Panc1 (cell line): ENCODE measurements around the gene RNF19B. TPM values are rescaled to one million over a fixed set of nuclear protein-coding genes. Genes with fewer than 3 reads are reported as not detected.

Experiments
- ATAC-seq: fragments of 200-7000 bp; cut with Tn5 transposase; 2 replicates; pipeline ENCODE4 v1.9.1; 2020; ENCODE audit warnings: mild to moderate bottlenecking, moderate library complexity
- BruUV-seq: library from RNA; stranded (reverse); fragments of 400-500 nt; replicated peaks from 2 replicates; lab custom pipeline; 2021; lab: Mats Ljungman, UMichigan
- CTCF ChIA-PET: fragments of 300-600 bp; sonication (Branson Sonifier 250); formaldehyde crosslinking; loops from one replicate; lab custom pipeline; 2022; ENCODE audit warnings: antibody characterized with exemption; lab: Charles Lee
- POLR2A ChIA-PET: fragments of 300-600 bp; sonication (Branson Sonifier 250); formaldehyde crosslinking; loops from one replicate; lab custom pipeline; 2022; ENCODE audit warnings: antibody characterized with exemption; lab: Charles Lee
- DNase-seq: peaks from one replicate; pipeline ENCODE4 v3.0.0-alpha.2; 2010; ENCODE audit warnings: low read depth, low spot score
- H3K27ac ChIP-seq: 2 replicates; pipeline ENCODE4 v1.5.1; 2011; ENCODE audit warnings: mild to moderate bottlenecking, low read length, inconsistent platforms
- H3K27me3 ChIP-seq: fragments of 200-500 bp; sonication (Bioruptor generic); 2 replicates; pipeline ENCODE4 v1.6.0; 2014; ENCODE audit warnings: low read length, inconsistent platforms; ENCODE audit not compliant: control insufficient read depth, insufficient read depth
- H3K36me3 ChIP-seq: fragments of 200-500 bp; sonication (Bioruptor generic); 2 replicates; pipeline ENCODE4 v1.5.1; 2014; ENCODE audit warnings: inconsistent platforms, mild to moderate bottlenecking, low read length, moderate library complexity; ENCODE audit not compliant: control insufficient read depth, insufficient read depth
- H3K4me1 ChIP-seq: 2 replicates; pipeline ENCODE4 v1.5.1; 2011; ENCODE audit warnings: inconsistent platforms, mild to moderate bottlenecking, low read length, moderate library complexity; ENCODE audit not compliant: control insufficient read depth, insufficient read depth
- H3K4me3 ChIP-seq, 2 experiments: 2 replicates each; pipeline ENCODE4 v1.5.1; 2011 to 2012; ENCODE audit warnings: low read depth in 2 of 2, low read length in 2 of 2, mild to moderate bottlenecking in 2 of 2, inconsistent platforms in 1 of 2, moderate library complexity in 1 of 2
- H3K9me3 ChIP-seq: fragments of 200-500 bp; sonication (Bioruptor generic); 2 replicates; pipeline ENCODE4 v1.5.1; 2014; ENCODE audit warnings: low read depth, mild to moderate bottlenecking, inconsistent platforms, low read length, moderate library complexity; ENCODE audit not compliant: control insufficient read depth, insufficient read depth
- POLR2AphosphoS5 ChIP-seq: IDR thresholded peaks from 2 replicates; pipeline ENCODE4 v1.6.1; 2012; ENCODE audit warnings: mild to moderate bottlenecking, low read depth, low read length, moderate library complexity
- SIN3A ChIP-seq: IDR thresholded peaks from 2 replicates; pipeline ENCODE4 v1.6.1; 2012; ENCODE audit warnings: low read depth, mild to moderate bottlenecking, low read length, moderate library complexity, borderline replicate concordance; ENCODE audit not compliant: insufficient read depth
- TCF7L2 ChIP-seq: IDR thresholded peaks from 2 replicates; pipeline ENCODE4 v1.6.1; 2011; ENCODE audit warnings: mild to moderate bottlenecking, low read depth, low read length, inconsistent platforms
- in situ Hi-C: cut with HindIII; loops from 2 replicates; pipeline ENCODE4 v1.10.0; 2016; ENCODE audit warnings: low sequenced_read_pairs, low pct_unique_long_range_greater_than_20kb
- intact Hi-C: fragments of 100-400 bp; cut with micrococcal nuclease; formaldehyde crosslinking; loops from one replicate; pipeline ENCODE4 v1.10.0; 2022; ENCODE audit not compliant: unreplicated experiment
- total RNA-seq: library from RNA; stranded (reverse); gene quantifications from one replicate; pipeline ENCODE4 v1.2.1, GENCODE V29; 2021; ENCODE audit not compliant: unreplicated experiment
- TF ChIP-seq, protein P1 (sequence below): fragments of 450-650 bp; IDR thresholded peaks from 2 replicates; pipeline ENCODE4 v1.5.1; 2017; ENCODE audit warnings: mild to moderate bottlenecking
- TF ChIP-seq, protein P2 (sequence below), 2 experiments: IDR thresholded peaks; 2 replicates each; pipeline ENCODE4 v1.6.1; 2011 to 2012; ENCODE audit warnings: low read depth in 2 of 2, control low read depth in 1 of 2, low read length in 1 of 2, mild to moderate bottlenecking in 1 of 2, moderate library complexity in 1 of 2; ENCODE audit not compliant: insufficient read depth in 1 of 2

The RNF19B gene
- total RNA-seq, 1 experiment from 2014 or later: 29.1 TPM

DNA sequence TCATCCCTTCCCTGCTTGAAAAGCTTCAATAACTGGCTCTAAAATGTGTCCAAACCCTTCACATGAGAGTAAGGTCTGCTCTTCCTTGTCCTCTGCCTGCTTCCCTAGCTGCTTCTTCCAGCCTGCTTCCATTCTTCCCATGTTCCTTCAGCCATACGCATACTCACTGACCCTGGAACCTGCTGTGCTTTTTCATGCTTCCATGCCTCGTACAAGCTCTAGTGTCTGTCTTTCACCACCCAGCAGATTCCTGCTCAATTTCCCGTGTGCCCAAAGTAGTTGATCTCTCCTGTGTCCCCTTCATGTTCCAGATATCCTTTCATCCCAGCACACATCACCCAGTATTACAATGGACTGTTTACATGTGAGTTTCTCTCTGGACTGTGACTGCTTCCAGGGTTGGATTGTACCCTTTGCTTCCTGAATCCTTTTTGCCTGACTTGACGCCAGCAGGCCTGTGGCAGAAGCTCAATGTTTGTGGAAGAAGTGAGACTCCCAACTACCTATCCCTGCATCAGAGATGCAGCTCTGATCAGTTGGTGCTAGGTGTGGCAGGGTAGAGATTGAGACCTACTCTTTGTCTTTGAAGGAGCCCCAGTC is 35.9 kb upstream of the RNF19B start:
- Histone ChIP-seq H3K4me1 (peaks cover 6% of the 10 kb centered on the region), H3K27me3 (no peaks in the 10 kb centered on the region), H3K27ac (no peak overlapping the region), H3K9me3 (no peaks in the 10 kb centered on the region), H3K4me3 (no peak overlapping the region), H3K36me3 (no peaks in the 10 kb centered on the region)
- in situ Hi-C loops (no loop called here), intact Hi-C loops (no loop called here)
- no peak for TF ChIP-seq POLR2AphosphoS5
- TF ChIP-seq, protein P1, sequence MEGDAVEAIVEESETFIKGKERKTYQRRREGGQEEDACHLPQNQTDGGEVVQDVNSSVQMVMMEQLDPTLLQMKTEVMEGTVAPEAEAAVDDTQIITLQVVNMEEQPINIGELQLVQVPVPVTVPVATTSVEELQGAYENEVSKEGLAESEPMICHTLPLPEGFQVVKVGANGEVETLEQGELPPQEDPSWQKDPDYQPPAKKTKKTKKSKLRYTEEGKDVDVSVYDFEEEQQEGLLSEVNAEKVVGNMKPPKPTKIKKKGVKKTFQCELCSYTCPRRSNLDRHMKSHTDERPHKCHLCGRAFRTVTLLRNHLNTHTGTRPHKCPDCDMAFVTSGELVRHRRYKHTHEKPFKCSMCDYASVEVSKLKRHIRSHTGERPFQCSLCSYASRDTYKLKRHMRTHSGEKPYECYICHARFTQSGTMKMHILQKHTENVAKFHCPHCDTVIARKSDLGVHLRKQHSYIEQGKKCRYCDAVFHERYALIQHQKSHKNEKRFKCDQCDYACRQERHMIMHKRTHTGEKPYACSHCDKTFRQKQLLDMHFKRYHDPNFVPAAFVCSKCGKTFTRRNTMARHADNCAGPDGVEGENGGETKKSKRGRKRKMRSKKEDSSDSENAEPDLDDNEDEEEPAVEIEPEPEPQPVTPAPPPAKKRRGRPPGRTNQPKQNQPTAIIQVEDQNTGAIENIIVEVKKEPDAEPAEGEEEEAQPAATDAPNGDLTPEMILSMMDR: no peak
- no peak for TF ChIP-seq SIN3A
- TF ChIP-seq, protein P2, sequence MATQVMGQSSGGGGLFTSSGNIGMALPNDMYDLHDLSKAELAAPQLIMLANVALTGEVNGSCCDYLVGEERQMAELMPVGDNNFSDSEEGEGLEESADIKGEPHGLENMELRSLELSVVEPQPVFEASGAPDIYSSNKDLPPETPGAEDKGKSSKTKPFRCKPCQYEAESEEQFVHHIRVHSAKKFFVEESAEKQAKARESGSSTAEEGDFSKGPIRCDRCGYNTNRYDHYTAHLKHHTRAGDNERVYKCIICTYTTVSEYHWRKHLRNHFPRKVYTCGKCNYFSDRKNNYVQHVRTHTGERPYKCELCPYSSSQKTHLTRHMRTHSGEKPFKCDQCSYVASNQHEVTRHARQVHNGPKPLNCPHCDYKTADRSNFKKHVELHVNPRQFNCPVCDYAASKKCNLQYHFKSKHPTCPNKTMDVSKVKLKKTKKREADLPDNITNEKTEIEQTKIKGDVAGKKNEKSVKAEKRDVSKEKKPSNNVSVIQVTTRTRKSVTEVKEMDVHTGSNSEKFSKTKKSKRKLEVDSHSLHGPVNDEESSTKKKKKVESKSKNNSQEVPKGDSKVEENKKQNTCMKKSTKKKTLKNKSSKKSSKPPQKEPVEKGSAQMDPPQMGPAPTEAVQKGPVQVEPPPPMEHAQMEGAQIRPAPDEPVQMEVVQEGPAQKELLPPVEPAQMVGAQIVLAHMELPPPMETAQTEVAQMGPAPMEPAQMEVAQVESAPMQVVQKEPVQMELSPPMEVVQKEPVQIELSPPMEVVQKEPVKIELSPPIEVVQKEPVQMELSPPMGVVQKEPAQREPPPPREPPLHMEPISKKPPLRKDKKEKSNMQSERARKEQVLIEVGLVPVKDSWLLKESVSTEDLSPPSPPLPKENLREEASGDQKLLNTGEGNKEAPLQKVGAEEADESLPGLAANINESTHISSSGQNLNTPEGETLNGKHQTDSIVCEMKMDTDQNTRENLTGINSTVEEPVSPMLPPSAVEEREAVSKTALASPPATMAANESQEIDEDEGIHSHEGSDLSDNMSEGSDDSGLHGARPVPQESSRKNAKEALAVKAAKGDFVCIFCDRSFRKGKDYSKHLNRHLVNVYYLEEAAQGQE (IDR thresholded peaks at IDR 0.05; ENCODE audit: insufficient read depth in 1 of 2, low read depth in 2 of 2, low read length in 1 of 2): no peak
- TF ChIP-seq TCF7L2: no peak
- DNase-seq (no peak), ATAC-seq (no peak)
- BruUV-seq: no TSS peak
- CTCF ChIA-PET: no interaction called here
- POLR2A ChIA-PET: no interaction called here

DNA sequence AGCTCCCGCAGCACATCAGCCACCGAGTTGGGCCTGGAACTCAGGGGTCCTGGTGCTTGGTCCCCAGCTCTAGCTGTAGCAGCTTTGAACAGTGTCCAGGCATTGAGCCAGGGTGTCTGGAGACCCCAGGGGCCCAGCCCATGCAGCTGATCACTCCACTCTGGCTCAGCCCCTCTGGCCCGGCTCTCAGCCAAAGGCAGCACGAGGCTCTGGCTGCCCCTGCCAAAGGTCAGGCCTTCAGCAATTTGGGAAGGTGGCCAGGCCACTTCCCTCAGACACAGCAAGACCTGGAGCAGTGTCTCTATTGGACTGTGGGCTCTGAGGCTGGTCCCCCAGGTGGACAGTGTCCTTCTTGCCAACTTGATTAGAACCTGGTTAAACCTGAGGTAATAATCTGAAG is 34.4 kb upstream of the RNF19B start:
- no peak overlapping the region for H3K27ac ChIP-seq
- no peak for ATAC-seq
- CTCF ChIA-PET: interaction anchor here (0.8 kb wide), 1 partner anchor 8 kb away, joined by 3 read pairs; no protein-coding TSS in a partner anchor

More for the DNA sequence above, 34.4 kb upstream of the RNF19B start:
- no peaks in the 10 kb centered on the region for H3K27me3 ChIP-seq
- POLR2A ChIA-PET: interaction anchor here (0.5 kb wide), 1 partner anchor 85 kb away, joined by 3 read pairs; no protein-coding TSS in a partner anchor
- no peak overlapping the region for H3K4me3 ChIP-seq
- in situ Hi-C loops (no loop called here), intact Hi-C loops (no loop called here)
- no peaks in the 10 kb centered on the region for H3K36me3 ChIP-seq
- no peaks in the 10 kb centered on the region for H3K9me3 ChIP-seq
- no peak for TF ChIP-seq POLR2AphosphoS5
- TF ChIP-seq, protein P1: no peak
- no peak for TF ChIP-seq SIN3A
- TF ChIP-seq TCF7L2: no peak
- TF ChIP-seq, protein P2 (IDR thresholded peaks at IDR 0.05; ENCODE audit: insufficient read depth in 1 of 2, low read depth in 2 of 2, low read length in 1 of 2): no peak
- no TSS peak for BruUV-seq
- DNase-seq: no peak
- peaks cover 6% of the 10 kb centered on the region for H3K4me1 ChIP-seq
